GM12891 (cell line): Measurements from ENCODE around the gene ZBTB7A.

Experiments
- POLR2A ChIP-seq: IDR thresholded peaks from 2 replicates; pipeline ENCODE4 v1.6.1; 2011; ENCODE audit warnings: low read depth, low read length, control low read depth
- POLR2AphosphoS5 ChIP-seq: IDR thresholded peaks from 2 replicates; pipeline ENCODE4 v1.6.1; 2011; ENCODE audit warnings: low read depth, low read length, control low read depth
- POU2F2 ChIP-seq: IDR thresholded peaks from 2 replicates; pipeline ENCODE4 v1.6.1; 2011; ENCODE audit warnings: low read depth, mild to moderate bottlenecking, control low read depth, low read length, moderate library complexity
- TAF1 ChIP-seq: IDR thresholded peaks from 2 replicates; pipeline ENCODE4 v1.6.1; 2011; ENCODE audit warnings: low read depth, low read length, control low read depth

DNA sequence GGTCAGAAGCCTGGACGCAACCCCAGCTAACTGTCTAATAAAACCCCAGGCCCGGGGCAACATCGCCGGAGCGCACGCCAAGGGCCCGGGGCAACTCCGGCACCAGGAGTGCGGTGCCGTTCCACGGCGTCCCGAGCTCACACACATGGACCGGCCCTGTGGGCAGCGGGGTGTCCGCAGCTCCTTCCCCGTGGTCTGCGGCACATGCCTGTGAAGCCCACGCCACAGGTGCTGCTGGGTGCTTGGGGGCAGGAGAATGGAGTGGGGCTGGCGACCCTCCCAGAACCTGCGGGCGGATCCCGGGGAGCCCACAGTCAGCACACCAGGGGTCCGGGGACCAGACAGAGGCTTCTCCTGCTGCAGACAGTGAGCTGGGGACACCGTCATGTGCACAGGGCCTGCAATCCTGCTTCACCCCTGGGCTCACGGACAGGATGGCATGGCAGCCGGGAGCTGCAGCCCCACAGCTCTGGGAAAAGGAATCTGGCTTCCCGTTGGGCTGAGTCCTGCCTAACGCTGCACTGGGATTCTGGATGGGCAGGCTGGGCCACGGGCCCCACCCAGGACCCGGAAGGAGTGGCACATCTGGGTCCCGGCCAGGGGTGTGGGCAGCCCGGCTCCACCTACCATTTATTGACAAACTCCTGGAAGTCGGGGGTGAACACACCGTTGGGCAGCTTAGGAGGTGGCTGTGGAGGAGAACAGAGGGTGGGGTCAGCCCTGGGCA, 28.2 kb upstream of the ZBTB7A start:
- TF ChIP-seq POLR2A (no peak), POLR2AphosphoS5 (no peak), TAF1 (no peak), POU2F2 (no peak)
